NCI-H1105 treated with DMSO at 0.1 percent for 48 hours (cell line): ENCODE measurements around the gene AADAT.

Experiments used
- DNase-seq: peaks from one replicate; lab custom pipeline; 2025; lab: John Stamatoyannopoulos, UW

Gene AADAT

DNA sequence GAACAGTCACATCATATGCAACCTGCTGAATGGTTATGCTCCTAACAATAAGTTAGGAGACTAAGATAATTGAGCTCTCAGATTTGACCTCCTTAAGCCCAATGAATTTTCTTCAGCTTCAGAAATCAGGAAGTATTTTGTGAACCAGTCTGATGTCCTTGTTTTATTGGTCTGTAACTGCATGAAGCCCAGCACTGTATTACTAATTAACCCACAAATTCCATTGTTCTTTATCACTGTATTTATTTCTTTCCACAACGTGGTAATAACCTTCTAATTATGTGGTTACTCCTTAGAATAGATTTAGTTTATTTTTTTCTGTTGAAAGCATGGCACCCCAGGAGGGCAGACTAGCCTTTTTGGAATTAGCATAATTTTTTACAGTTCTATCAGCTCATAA is 59.6 kb downstream of the AADAT start:
- no peak for DNase-seq

DNA sequence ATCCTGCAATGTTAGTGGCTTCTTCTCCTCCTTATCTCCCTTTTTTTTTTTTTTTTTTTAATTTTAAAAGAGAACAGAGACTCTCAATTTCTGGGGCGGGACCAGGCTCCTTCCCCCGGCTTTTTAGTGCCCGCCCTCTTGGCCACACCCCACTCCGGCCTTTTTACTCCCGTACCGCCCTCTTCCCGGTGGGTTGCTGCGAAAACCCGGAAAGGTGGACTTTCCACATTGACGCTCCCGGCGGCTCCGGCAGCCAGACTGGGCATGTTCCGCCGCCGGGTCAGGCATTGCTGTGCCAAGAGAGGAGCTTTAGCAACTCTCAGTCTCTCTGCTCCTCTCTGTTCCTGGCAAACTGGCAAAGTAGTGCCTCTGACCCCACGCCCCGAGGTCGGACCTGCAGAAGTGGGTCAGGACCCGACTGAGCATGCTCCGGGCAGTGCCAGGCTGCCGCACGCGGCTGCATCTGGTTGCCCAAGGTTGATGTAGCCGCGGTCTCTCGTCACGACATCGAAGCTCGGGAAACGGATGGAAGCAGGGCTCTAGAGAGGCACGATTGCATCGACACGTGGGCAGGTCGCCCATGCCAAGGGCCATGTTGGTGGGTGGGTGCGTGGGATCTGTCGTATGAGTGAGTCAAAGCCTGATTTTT is 62.5 kb downstream of the AADAT start:
- DNase-seq: peak; percentile 81

DNA sequence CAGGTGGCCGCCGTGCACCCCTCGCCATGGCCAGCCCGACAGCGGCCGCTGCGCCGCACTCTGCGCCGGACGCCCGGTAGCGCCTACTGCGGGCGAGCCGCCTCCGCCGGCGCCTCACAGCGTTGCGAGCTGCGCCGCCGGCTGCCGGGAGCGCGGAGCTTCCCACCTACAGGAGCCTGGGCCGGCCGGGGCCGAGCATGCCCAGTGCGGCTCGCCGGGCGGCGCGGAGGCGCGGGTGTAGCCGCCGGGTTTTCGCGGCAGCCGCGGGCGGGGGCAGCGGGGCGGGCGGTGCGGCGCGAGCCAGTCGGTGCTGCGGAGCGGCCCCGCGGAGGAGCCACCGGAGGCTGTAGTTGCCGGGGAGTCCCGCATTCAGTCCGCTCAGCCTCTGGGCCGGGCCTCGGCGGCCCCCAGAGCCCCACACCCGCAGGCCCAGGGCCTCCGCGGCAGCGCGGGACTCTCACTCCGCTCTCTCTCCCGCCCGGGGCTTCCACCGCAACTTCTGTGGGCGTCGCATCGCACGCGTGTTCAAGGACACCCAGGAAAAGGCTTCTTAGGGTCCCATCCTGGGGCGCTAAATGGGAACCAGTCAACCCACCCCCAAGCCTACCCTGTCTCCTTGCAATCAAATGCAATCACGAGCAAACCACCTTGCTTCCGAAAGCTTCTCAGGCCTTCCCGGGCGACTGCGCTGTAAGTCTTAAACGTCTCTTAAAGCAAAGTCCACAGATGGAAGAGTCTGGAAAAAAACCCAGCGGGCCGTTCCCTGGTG is 63.3 kb downstream of the AADAT start, which contains the start of gene MFAP3L:
Gene MFAP3L, minus strand, starts transcription at position 143 of the 769 bp plus-strand sequence. CDS start 20,518 bp downstream, outside the sequence.
- DNase-seq: peak; percentile 59

DNA sequence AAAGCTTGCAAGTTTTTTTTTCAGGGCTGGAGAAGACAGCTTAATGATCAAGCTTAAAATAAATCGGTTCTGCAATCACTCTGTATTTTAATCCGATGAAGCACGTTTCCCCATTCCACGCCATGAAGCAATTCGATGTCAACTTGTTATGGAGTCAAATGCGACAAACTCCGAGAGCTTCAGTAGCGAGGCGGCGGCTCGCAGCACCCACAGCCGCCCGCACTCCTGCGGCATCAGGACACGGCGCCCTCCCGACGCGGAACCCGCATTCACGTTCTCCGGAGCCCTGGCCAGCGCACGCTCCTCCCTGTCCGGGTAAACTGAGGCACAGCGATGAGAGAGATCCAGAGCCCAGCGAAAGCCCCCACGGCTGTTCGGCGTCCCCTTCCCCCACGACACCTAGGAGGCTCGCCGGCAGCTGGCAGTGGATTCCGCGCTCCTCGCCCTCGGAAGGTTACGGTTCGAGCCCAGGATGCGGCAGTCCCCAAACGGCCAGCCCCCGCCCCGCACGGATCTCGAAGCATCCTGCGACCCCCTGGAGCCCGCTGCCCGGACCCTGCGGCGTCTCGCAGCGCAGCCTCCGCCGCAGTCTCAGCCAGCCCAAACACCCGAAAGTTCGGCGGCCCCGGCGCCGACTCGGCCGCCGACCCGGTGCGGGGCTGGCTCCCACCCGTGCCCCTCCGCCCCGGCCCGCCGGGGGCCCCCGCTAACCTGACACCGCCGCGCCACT is 64.1 kb downstream of the AADAT start:
- no peak for DNase-seq

DNA sequence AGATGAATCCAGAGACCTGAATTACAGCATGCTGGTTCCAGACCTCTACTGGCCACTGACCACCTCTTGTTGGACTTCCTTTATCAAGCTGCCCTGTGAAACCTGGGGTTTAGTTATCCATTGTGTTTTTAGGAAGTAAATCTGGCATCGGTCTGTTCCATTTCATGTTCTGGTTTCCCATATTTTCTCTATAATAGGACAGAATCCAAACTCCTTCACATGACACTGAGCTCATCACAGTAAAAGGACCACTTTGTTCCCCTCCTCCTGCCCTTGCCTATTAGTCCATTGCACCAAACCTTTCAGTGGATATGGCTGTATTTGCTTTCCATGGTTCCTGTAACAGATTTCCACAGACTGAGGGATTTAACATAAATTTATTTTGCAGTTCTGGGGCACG is 67.5 kb downstream of the AADAT start:
- no peak for DNase-seq

DNA sequence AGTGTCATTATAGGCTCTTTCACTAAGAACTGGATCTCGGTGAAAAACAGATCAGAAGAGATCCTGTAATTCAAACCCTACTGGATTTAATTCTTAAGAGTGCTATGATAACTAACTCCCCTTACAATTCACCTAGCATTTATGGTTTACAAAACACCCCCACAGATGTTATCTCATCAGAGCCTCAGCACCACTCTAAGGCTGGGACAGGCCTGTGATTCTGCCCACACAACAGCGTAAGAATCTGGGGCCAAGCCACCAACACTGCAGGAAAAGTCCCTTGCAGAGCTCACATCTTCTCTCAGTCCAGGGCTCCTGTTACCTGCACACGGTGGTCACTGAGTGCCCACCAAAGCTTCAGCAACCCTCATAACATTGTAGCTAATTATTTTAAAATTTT is 72.5 kb downstream of the AADAT start:
- DNase-seq: no peak

DNA sequence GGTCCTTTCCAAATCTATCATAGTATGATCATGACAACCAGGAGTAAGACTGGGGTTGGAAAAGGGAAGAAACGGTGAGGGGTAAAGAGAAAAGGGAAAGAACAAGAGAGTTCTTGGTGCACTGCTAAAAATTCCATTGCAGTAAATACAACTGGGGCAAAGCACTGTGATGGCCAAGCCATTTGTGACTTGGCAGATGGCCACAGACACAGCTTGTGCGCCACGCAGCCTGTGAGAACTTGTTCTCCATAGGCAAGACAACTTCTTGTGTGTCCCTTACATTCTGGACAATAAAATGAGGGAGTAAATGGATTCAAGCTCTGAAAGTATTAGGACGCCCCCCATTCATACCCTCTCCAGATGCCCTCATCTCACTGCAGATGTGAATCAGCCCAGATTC is 74.5 kb downstream of the AADAT start:
- no peak for DNase-seq

DNA sequence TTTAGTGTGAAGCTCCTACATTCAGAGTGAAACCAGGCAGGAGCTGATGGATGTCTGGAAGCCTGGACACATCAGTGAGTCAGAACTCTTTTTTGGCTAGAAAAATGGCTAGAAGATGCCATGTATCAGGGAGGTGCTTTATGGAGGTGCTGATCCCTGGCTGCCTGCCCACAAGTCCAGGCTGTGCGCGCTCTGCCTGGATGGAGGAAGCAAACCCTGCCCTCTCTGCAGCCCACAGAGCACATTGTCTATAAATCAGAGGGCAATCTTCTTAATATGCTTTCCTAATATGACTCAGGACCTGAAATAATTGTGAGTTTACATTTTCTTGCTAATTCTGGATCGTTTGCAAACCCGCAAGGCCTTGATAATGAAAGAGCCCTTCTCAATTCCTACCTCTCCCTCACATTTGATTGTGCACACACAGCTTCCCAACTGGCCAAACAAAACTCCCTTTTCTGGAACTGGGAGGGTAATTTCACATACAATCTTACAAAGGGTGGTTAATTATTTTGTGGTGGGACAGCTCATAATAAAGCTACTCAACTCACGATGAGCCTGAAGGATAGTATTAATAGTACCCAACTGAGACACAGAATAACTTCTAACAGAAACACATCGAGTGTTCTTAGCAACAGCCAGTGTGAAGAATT is 75.3 kb downstream of the AADAT start:
- no peak for DNase-seq

DNA sequence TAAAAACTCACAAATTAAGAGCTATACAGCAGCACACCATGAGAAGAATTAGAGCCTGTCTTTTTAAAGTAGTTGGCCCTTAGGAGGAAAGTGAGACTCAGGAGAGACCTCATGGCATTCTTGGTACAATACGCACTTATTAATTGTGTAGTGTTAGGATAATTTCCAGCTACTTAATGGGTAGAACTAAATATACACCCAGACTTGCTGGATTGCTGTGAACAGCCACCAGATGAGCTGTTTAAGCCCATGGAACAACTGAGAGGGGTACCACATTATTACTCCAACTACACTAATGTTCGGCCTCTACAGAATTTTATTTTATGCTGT is 77.2 kb downstream of the AADAT start:
- no peak for DNase-seq

DNA sequence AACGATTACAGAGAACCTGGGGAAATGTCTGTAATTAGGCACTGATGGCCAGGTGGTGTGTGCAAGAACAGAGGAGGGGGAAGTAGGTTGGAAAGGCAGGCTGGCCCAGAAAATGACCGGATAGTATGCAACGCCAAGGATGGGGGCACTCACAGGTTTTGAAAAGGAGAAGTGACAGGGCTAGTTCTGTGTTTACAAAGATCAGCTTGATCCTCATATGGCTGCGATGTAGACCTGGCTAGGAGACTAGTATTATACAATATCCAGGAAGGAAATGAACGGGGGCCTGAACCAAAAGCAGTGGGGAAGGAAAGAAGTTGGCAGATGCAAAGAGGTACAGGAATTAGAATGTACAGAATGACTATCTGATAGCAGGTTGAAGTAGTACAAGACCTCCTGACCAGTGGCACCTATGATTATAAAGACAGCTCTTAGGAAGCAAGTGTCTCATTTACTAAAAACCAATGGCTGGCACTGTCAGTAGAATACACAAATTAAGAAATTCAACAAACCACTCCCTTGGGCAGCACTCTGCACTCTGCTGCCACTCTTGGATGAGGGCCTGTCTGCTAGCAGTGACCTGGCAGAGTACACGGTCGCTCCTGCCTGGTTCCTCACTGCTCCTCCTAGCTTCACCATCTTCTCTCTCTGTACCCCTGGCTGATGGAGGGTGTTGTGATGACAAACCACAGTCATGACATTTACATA is 77.7 kb downstream of the AADAT start:
- DNase-seq: no peak
